Kidney capillary endothelial cell (primary cell): ENCODE data around the gene ANKRD10.
"Not testable (repeated sequence)": the region's sequence is repeated elsewhere in the genome, so short reads cannot be mapped to it uniquely, and the experiment has no call there.

Experiments used
- DNase-seq: peaks from one replicate; pipeline ENCODE4 v3.0.0-alpha.2; 2018; ENCODE audit warnings: low spot score

Gene ANKRD10

DNA sequence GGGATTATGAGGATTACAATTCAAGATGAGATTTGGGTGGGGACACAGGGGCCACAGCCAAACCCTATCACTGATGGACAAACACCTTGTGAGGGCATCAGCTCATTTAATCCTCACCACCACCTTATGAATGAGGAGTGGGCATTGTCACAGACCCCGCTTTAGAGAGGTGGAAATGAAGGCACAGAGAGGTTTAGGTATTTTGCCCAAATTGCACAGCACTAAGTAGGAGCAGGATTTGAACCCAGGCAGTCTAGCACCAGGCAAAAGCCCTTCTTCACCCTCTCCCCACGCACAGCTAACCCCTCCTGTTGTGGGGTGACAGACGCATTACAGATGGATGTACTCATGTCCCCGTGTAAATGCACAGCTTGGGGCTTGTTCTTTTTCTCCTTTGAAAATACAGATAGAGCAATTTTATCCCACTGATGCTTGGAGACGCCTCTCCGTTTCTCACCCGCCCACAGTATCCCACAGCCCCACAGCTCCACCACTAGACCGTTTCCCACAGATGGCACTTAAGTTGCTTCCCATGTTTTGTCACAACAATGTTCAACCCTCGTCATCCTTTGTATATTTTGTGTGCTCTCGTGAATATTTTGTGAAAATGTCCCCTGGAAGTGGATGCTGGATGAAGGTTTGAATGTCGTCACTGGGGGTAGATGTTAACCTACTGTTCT lies 48.2 kb downstream of the ANKRD10 start:
- no peak for DNase-seq

DNA sequence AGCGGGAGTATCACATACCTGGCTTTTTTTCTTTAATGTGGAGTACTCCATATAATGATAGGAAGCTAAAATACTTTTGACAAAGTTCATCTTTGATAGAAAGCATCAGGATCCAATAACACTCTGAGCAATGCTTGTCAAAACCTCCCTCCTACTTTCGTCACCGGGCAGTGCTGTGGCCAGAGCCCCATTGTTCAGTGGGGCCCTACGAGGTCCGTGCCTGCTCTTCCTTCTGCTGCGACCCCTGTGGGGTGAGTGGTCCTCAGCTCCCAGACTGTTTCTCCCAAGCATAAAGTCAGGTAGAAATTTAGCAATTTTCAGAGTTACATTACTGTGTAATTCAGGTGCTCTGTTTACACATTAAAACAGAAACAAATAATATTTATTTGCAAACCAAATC lies 51.2 kb downstream of the ANKRD10 start:
- DNase-seq = no peak

DNA sequence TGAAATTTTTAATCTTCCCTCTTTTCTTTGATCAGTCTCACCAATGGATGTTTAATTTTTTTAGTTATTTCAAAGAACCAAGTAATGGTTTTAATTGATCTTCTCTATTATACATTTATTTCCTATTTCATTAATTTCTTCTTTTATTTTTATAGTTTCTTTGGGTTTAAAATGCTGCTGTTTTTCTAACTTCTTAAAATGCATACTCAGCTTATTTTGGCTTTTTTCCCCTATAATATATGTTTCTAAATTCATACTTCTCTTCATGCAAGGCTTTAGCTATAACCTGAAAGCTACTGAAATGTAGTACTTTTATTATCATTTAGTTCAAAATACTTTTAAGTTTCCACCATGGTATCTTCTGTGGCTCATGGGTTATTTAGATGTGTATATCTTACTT lies 53.9 kb downstream of the ANKRD10 start:
- no peak for DNase-seq

DNA sequence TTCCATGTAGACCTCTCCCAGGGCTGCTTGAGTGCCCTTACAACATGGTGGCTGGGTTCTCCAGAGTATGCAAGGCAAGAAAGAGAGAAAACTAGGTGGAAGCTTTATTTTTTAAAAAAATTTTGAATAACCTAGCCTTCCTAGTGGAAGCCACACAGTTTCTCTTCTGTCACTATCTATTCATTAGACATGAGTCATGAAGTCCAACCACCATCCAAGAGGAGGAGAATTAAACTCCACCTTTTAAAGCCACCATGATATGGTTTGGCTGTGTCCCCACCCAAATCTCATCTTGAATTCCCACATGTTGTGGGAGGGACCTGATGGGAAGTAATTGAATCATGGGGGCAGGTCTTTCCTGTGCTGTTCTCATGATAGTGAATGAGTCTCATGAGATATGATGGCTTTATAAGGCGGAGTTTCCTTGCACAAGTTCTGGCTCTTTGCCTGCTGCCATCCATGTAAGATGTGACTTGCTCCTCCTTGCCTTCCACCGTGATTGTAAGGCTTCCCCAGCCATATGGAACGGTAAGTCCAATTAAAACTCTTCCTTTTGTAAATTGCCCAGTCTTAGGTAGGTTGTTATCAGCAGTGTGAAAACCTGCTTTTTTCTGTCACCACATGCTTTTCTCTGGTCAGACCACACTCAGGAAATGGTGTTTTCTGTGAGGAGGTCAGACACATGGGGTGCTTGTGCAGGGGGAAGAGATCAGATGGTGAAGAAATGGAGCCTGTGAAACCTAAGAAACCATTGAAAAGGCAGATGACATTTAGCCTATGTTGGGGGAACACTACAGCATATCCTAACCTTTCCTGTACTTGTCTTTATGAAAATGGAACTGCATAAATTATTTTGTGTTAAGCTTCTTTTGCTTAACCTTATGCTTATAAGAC lies 57.7 kb downstream of the ANKRD10 start:
- no peak for DNase-seq

DNA sequence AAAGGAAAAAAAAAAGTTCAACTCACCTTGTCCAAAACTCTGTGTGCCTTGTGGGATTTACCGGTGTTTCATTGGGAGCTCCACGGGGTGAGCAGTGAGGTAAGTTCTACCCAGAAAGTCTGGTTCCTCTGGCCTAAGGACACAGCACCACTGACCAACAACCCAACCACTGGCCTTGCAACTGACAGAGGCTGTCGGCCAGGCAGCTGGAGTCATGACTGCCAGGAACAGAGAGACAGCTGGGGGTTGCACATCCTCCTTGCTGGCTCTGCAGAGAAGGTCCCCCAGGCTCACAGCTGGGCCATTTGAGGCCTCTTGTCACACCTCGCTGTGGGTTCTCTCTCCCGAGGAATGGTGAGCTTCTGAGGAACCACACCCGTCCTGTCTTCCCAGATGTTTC lies 59.5 kb downstream of the ANKRD10 start:
- DNase-seq = no peak

DNA sequence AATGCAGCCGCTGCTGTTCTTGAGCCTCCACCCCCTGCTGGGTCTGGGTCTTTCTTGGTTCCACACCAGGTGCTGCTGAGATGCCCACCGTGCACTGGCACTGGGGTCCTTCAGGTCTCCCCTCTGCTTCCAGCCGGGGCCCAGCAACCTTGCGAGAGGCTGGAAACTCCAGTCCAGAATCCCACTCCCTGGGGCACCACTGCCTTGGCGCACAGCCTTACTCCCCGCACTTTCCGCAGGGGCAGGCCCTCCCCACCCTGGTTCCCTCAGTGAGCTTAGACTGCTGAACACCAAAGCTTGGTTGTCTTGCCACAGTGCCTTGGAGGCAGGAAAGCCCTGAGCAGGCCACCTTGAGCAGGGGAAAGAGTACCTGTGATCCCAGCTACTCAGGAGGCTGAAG lies 60.0 kb downstream of the ANKRD10 start:
- no peak for DNase-seq

DNA sequence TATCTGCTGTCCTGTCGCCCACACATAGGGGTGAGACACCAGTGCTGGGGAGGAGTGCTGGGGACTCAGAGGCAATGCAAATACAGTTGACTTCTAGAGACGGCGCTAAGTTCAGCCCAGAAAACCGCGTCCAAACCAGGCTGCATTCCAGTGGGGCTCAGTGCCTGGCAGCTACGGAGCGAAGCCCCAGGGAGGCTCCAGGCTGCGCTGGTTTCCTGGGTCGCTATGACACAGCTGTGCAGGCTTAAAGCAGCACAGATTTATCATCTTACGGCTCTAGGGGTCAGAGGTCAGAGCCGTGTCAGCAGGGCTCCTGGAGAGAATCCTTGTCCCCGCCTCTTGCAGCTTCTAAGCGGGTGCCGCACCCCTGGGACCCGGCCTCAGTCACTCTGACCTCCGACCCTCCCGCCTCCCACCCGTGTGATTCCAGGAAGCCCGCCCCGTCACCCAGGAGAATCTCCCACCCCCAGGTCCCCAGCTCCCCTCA lies 61.6 kb downstream of the ANKRD10 start:
- no peak for DNase-seq

DNA sequence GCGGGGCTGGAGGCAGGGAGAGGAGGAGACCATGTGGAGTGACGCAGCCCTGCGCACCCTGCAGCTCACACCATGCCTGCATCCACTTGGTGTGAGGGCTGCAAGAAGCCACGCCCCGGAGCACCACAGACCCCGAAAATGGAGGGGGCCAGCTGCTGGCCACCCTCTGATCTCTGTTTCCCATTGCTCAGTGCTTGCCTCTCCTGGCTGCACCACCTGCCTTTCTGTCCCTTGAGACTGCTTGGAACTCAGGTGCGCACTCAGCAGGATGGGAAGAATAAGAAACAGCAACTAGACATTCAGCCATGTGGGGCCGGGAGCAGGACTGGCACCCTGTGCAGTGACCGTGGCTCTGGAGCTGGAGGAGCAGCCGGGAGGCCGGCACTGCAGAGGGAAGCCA lies 64.0 kb downstream of the ANKRD10 start:
- DNase-seq = no peak

DNA sequence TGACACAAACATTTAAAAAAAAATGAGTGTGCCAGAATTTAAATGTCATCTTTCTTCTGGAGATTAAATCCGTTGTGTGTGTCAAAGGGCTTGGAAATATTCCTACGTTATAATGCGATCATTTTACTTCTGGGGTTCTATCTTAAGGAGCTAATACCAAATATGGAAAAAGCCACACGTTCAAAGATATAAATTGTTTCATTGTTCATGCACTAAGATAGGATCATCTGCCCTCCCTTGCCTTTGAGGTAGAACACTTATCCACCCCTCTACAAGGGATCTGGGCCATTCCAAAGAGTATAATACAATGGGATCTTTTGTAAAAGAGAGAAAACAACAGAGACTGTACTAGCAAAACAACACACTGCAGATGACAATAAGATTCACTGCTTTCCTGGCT lies 64.9 kb downstream of the ANKRD10 start:
- no peak for DNase-seq

DNA sequence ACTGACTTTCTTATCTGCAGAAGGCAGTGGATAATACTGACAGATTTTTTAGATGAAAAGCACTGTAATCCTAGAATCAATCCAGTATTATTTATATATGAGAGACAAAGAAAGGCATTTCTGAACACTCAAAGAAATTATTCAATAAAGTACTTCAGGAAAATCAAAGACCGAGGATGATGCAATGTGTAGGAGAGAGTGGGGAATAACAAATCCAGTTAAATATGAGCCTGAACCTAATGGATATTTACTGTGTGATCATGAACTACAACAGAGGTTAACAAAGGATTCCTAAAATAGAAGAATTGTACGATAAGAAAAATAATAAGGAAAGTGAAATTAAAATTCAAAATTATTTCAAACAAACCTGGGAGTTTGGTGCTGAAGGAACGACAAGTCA lies 69.3 kb downstream of the ANKRD10 start:
- no peak for DNase-seq

DNA sequence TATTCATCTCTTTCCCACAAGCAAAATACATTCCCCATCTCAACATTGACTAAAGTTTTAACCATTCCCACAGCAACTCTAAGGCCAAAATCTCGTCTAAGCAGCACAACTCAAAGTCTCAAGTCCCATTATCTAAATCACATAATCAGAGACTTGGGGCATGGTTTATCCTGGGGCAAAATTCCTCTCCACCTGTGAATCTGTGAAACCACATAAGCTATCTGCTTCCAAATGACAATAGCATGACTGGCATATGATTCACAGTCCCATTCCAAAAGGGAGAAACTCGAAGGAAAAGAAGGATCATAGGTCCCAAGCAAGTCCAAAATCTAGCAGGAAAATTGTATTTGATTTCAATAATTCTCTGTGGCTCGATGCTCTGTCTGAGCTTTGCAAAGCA lies 73.0 kb downstream of the ANKRD10 start:
- no peak for DNase-seq

DNA sequence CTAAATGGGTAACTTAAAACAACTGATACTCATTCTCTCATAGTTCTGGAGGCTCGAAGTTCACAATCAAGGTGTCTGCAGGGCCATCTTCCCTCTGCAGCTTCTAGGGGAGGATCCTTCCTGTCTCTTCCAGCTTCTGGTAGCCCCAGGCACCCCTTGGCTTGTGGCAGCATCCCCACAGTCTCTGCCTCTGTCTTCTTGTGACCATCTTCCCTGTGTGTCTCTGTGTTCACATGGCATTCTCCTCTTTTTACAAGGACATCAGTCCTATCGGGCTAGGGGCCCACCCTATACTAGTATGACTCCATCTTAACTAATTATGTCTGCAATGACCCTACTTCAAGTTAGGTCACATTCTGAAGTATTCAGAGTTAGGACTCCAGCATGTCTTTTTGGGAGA lies 73.5 kb downstream of the ANKRD10 start:
- DNase-seq = no peak

DNA sequence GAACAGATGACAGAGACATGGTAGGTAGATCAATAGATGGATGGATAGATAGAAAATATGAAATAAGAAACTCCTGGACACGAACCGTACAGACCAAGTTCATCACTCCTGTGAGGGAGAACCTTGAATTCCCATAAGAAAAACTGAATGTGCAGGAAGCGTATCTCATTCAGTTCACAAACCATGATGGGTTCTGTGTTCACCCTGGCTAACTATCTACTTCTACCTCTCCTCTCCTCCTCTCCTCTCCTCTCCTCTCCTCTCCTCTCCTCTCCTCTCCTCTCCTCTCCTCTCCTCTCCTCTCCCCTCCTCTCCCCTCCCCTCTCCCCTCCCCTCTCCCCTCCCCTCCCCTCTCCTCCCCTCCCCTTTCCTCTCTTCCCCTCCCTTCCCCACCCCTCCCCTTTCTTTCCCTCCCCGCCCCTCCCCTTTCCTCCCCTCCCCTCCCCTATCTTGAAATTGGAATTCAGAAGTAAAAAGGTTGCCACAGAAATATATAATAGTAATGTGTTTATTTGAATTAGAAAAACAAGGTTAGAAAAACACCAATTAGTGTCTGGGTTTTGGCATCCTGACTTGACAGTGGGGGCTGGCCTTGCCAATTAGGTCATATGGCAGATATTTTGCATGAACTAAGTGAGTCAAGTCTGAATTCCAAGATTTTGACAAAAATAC lies 75.9 kb downstream of the ANKRD10 start:
- DNase-seq = no peak

DNA sequence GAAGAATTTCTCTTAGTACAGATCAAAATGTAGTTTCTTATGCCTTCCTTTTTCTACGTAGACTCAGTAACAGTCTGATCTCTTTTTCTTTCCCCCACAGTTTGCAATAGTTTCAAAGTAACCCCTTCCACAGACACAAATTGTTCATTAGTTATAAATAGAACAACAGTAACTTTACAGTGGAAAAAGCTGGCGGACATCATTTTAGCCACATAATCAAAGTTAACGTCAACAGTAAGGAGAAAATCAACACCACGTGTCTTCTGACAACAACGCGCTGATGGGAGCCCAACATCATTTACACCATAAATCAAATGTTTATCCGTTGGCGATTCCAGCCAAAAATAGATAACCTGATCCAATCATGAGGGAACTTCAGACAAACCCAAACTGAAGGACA lies 76.8 kb downstream of the ANKRD10 start:
- DNase-seq = no peak

DNA sequence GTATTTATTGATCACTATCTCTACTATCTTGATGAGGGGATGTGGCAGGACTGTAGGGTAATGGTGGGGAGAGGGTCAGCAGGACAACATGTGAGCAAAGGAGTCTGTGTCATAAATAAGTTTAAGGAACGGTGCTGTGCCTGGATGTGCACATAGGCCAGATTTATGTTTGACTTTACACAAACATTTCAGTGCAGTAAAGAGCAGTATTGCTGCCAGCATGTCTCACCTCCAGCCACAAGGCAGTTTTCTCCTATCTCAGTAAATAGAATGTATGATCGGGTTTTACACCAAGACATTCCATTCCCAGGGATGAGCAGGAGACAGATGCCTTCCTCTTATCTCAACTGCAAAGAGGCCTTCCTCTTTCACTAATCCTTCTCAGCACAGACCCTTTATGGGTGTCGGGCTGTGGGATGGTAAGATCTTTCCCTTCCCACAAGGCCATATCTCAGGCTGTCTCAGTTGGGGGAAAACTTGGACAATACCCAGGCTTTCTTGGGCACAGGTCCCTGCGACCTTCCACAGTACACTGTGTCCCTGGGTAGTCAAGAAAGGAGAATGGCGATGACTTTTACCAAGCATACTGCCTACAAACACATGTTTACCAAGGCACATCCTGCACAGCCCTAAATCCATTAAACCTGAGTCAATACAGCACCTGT lies 77.3 kb downstream of the ANKRD10 start:
- DNase-seq = not testable (repeated sequence)

DNA sequence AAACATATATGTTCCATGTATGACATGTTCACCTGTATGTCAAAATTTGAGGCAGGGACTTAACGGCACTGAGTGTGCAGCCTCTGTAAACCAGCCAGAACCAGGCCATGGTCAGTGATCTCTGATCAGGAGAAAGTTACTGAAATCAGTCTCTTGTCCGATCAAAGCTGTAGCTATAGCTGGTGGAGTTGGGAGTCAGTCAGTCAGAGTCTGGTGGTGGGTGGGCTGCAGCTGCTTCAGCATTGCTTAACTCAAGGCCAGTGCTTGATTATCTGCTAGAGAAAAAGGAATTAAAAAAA lies 78.3 kb downstream of the ANKRD10 start:
- DNase-seq = no peak

DNA sequence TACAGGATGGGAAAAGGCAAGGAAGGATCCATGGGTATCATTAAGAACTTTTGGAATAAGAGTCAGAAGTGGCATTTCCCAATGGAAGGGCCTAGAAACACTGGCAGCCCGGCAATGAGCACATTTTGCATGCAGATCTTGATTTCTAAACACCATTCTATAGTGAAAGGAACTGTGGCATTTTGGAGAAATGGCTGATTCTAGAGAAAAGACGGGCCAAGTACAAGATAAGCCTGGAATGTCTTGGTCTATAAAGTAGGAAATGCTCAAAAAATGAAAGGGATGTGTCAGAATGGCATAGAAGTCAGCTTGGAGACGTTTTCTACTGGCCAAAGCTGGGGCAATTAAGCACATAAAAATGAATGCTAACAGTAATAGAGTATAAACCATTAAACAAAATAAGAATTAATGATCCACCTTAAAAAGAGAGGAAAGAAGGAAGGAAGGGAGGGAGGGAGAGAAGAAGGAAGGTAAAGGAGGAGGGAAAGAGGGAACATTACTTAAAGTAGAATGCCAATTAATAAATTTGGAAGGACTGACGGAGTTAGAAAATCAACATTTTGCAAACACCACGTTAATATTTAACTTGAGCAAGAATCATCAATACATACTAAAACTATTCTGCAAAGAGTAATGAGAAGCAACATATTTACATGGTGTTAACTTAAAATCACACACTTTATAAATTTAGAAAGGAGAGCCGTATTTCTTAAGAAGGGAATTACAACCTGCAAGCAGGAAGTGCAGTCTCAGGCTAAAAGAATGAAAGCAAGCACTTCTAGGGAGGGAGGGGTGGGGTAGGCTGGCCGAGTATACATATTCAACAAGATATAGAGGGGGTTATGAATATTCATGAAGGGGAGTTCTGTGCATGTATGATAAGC lies 78.9 kb downstream of the ANKRD10 start:
- DNase-seq = no peak

DNA sequence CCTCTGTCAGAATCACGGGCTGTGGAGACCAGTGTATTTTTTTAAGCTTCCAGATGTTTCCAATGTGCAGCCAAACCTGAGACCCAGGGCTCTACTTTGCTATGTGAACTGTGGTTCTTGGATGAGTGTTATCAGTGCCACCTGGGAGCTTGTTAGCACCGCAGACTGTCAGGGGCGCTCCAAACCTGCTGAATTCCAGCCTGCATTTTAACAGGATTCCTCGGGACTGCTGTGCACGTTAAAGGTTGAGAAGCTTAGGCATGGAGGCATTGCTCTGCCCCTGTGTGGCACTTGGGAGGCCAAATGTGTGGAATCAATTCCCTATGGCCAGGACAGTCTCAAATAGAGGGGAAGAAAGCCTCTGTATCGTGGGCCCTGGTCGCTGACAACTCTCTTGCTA lies 80.3 kb downstream of the ANKRD10 start:
- DNase-seq = no peak

DNA sequence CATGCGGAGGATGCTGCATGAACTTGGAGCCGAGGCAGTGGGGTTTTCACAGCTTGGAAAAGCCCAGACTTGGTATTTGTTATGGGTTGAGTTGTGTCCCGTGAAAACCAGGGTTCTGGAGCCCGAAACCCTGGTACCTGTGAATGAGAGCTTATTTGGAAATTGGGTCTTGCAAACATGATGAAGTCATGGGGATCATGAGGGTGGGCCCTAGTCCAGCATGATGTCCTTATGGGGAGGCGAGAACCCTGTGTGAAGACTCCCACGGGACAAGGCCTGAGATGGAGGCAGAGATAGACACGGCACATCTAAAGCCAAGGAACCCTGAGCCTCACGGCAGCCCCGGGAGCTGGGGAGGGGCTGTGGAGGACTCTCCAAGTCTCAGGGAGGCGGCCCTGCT lies 82.3 kb downstream of the ANKRD10 start:
- no peak for DNase-seq

DNA sequence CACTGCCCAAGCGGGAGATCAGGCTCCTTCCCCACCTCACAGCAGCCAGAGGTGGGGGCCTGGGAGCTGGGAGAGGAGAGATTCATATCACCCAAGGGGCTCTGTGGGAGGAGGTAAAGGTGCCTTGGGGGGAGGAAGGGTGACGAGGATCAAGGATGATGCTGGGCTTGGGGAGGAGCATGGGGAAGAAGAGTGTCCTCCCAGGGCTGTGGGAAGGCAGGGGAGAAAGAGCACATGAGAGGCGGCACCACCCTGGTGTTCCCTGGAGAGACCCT lies 82.7 kb downstream of the ANKRD10 start:
- DNase-seq = no peak

DNA sequence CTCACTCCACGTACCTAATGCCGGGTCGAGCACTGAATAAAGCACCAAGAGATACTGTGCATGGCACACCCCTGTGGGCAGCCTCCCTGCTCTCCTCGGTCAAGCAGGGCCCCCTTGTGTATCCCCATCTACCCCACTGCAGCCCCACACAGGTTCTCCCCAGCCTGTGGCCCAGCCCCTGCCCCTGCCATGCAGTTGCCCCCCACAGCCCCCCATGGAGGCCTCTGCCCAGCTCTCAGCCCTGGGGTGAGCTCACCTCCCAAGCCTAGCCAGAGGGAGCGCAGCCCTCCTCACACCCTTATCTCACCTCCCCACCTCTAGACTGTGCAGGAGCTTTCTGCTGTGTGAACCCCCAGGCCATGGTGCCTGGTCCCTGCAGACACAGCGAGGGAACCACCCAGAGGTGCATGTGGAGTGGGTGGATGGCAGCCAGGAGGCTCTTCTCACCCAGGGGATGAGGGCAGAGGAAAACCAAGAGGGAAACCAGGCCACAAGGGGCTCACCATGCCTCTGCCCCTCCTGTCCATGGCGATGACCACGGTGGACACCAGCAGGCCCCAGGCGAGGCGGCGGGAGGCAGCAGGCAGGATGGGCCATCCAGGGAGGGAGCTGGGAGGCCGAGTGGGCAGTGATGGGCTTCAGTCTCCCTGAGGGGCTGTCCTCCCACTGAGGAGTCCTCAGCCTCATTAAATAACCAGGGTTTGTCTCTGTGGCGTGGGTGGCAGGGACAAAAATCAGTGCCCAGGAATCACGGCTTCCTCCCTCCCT lies 83.2 kb downstream of the ANKRD10 start:
- no peak for DNase-seq
